ENCODE results near the gene GPC6.

GPC6 gene

DNA sequence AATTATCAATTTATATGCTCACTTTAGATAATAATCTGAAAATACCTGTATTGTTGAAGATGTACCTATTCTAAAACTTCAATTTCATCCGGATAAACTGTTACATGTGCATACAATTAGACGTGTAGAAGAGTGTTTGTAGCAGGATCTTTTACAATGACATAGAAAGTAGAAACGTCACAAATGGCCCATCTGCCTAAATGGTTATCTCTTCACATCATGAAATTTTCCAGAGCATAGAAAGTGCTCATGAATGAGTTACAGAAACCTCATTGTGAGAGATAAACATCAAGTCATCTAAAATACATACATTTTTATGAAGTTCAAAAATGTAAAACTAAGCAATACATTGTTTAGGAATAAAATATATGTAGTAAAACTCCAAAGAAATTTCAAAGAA is 607.4 kb downstream of the GPC6 start:
- H3K4me3 ChIP-seq (ENCODE audit: low read depth, low read length), result no peak overlapping the region
- TF ChIP-seq CTCF (IDR thresholded peaks at IDR 0.05; ENCODE audit: borderline replicate concordance, insufficient read depth, low read depth, low read length), result no peak

DNA sequence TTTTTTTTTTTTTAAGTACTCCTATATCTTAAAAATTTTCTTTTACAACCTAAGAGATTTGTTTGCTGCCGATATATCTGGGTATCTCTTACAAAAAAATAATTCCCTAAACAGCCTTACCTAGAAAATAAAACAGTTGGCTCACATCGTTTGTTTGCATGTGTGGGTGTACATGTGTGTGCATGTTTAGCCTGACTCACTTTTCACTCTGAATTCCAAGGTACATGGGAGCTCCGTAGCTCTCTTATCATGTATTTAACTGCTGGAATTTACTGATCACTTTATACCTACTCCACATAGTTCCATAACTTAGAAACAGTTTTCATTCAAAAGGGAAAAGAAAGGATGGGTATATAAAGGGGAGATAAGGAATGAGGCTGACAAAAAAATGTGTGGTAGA is 616.5 kb downstream of the GPC6 start:
- TF ChIP-seq CTCF (IDR thresholded peaks at IDR 0.05; ENCODE audit: borderline replicate concordance, insufficient read depth, low read depth, low read length), result no peak
- no peak overlapping the region for H3K4me3 ChIP-seq (ENCODE audit: low read depth, low read length)

GRCh38 chr13:93847162-93847561 is 620.6 kb downstream of the GPC6 start:
- no peak overlapping the region for H3K4me3 ChIP-seq (ENCODE audit: low read depth, low read length)
- no peak for TF ChIP-seq CTCF (IDR thresholded peaks at IDR 0.05; ENCODE audit: borderline replicate concordance, insufficient read depth, low read depth, low read length)

- H3K4me3 ChIP-seq (ENCODE audit: low read depth, low read length), result no peak overlapping the region
- no peak for TF ChIP-seq CTCF (IDR thresholded peaks at IDR 0.05; ENCODE audit: borderline replicate concordance, insufficient read depth, low read depth, low read length)
Measured at GRCh38 chr13:93848247-93848646, 621.6 kb downstream of the GPC6 start.

DNA sequence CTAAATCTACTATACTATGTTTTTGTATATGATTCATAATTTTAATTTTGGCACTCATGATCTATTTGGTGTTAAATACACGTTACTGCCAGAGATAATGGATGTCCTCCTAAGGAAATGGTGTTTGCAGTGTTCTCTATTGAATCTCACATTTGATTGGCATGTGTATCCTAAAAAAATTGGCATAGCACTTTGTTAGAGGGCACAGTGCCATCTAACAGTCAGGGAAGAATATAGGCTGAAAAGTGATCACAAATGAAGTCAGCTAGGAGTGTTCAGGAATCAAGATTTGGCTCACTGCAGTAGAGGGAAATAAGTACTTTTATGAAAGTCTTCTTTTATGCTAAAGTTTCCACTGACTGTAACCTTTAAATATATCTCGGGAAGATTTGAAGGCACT is 624.6 kb downstream of the GPC6 start:
- TF ChIP-seq CTCF (IDR thresholded peaks at IDR 0.05; ENCODE audit: borderline replicate concordance, insufficient read depth, low read depth, low read length), result no peak

DNA sequence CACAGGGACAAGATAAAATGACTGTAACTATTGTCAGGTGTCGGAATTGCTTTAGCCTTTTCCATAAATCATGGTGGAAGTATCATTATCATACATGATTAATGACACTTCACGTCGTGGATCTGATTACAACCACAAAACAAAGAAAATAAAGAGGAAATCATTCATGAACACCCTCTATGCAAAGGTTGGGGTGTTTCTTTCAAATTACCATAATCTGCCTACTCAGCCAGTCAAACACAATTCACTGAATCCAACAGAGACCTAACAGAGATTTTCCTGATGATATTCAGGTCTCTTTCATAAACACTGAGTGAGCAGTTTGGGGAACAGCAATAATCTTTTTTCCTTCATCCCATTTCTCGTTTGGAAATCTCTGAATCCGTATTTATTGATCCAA is 627.3 kb downstream of the GPC6 start:
- TF ChIP-seq CTCF (IDR thresholded peaks at IDR 0.05; ENCODE audit: borderline replicate concordance, insufficient read depth, low read depth, low read length), result no peak
- no peak overlapping the region for H3K4me3 ChIP-seq (ENCODE audit: low read depth, low read length)

More for the DNA sequence above, 624.6 kb downstream of the GPC6 start:
- no peak overlapping the region for H3K4me3 ChIP-seq (ENCODE audit: low read depth, low read length)

GRCh38 chr13:93857126-93857525 is 630.5 kb downstream of the GPC6 start:
- H3K4me3 ChIP-seq (ENCODE audit: low read depth, low read length), result no peak overlapping the region
- no peak for TF ChIP-seq CTCF (IDR thresholded peaks at IDR 0.05; ENCODE audit: borderline replicate concordance, insufficient read depth, low read depth, low read length)

All from GM12875 (cell line).